NT2/D1 (cell line): Measurements from ENCODE around the gene CXCR6.

Experiments
- YY1 ChIP-seq: IDR thresholded peaks from 2 replicates; pipeline ENCODE4 v1.6.1; 2011; ENCODE audit not compliant: insufficient read length, insufficient read depth
- ZNF274 ChIP-seq: IDR thresholded peaks from 2 replicates; pipeline ENCODE4 v1.6.1; 2011; ENCODE audit warnings: mild to moderate bottlenecking, low read depth, low read length

DNA sequence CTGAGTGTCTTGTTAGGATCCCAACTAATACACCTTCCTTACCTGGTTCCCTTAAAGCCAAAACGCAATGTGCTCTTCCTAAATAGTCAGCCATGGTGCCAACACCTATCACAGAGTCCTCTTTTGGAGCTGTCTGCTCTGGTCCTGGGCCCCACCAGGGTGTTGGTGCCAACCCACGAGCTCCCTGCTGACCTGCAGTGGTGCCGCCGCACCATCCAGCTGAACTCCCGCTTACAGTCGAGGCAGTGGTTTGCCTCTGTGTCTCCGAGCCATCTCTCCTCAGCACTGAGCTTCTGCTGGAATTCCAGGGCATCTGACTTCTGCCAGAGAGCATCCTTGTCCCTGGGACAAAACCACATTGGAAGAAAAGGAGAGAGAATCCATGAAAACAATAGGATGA, 15.9 kb downstream of the CXCR6 start:
- no peak for TF ChIP-seq YY1
- TF ChIP-seq ZNF274 = no peak
